GM12878 (cell line): ENCODE results near the gene GOLGA6L7. TPM values are rescaled to one million over a fixed set of nuclear protein-coding genes. Genes with fewer than 3 reads are reported as not detected.

Source experiments
- ATAC-seq: fragments of 200-7000 bp; cut with Tn5 transposase; 3 replicates; pipeline ENCODE4 v1.9.1; 2020; ENCODE audit warnings: mild to moderate bottlenecking, moderate library complexity
- BruUV-seq: library from RNA; stranded (reverse); fragments of 400-500 nt; replicated peaks from 2 replicates; lab custom pipeline; 2021; lab: Mats Ljungman, UMichigan
- CTCF ChIA-PET: fragments of 300-600 bp; sonication (Branson Sonifier 250); formaldehyde crosslinking; extraction: SDS; loops from one replicate; lab custom pipeline; 2021; ENCODE audit warnings: inconsistent platforms; lab: Yijun Ruan, JAX
- POLR2A ChIA-PET: fragments of 350-600 bp; formaldehyde crosslinking; extraction: SDS; loops from one replicate; lab custom pipeline; 2021; ENCODE audit warnings: inconsistent platforms; lab: Charles Lee
- RAD21 ChIA-PET: fragments of 300-600 bp; sonication (Branson Sonifier 250); formaldehyde crosslinking; loops from one replicate; lab custom pipeline; 2023; ENCODE audit warnings: antibody characterized with exemption; ENCODE audit not compliant: unreplicated experiment; lab: Charles Lee
- SMC1A ChIA-PET: fragments of 300-600 bp; sonication (Branson Sonifier 250); formaldehyde crosslinking; loops from one replicate; lab custom pipeline; 2023; ENCODE audit not compliant: unreplicated experiment, uncharacterized antibody; lab: Charles Lee
- DNase-seq: peaks from one replicate; pipeline ENCODE4 v3.0.0-alpha.2; 2011; ENCODE audit warnings: low read depth, low spot score
- FAIRE-seq: peaks from 3 replicates; lab custom pipeline; 2011; peaks lifted over from hg19 to GRCh38; lab: Jason Lieb, UNC
- H2AFZ ChIP-seq: 2 replicates; pipeline ENCODE4 v1.6.0; 2011; ENCODE audit warnings: low read depth, low read length, control low read depth; ENCODE audit not compliant: control insufficient read depth
- H3K27ac ChIP-seq: 2 replicates; pipeline ENCODE4 v1.5.1; 2011; ENCODE audit warnings: control low read depth; ENCODE audit not compliant: control insufficient read depth, insufficient read depth
- H3K27me3 ChIP-seq, 2 experiments: replicated peaks in 1 of 2; 2 replicates each; pipeline versions ENCODE4 v1.6.0 to v1.6.1; 2011; ENCODE audit warnings: low read length in 1 of 2; ENCODE audit not compliant: control insufficient read depth in 2 of 2, insufficient read depth in 2 of 2
- H3K36me3 ChIP-seq, 2 experiments: 2 replicates each; pipeline ENCODE4 v1.5.1; 2011; ENCODE audit warnings: low read length in 1 of 2; ENCODE audit not compliant: control insufficient read depth in 2 of 2, insufficient read depth in 2 of 2
- H3K4me1 ChIP-seq: 2 replicates; pipeline ENCODE4 v1.6.1; 2011; ENCODE audit warnings: mild to moderate bottlenecking, low read length, moderate library complexity, mixed read lengths; ENCODE audit not compliant: control insufficient read depth, insufficient read depth
- H3K4me2 ChIP-seq: 2 replicates; pipeline ENCODE4 v1.6.0; 2011; ENCODE audit warnings: control low read depth; ENCODE audit not compliant: control insufficient read depth, insufficient read depth
- H3K4me3 ChIP-seq: fragments of 200-600 bp; sonication (generic); 2 replicates; pipeline ENCODE4 v1.5.1; 2016
- H3K79me2 ChIP-seq: 2 replicates; pipeline ENCODE4 v1.6.0; 2011; ENCODE audit warnings: low read length; ENCODE audit not compliant: control insufficient read depth, insufficient read depth
- H3K9ac ChIP-seq: 2 replicates; pipeline ENCODE4 v1.8.0; 2011; ENCODE audit warnings: low read length, control low read depth, mixed read lengths; ENCODE audit not compliant: control insufficient read depth, insufficient read depth
- H3K9me3 ChIP-seq: replicated peaks from 3 replicates; pipeline ENCODE4 v1.5.1; 2011; ENCODE audit warnings: mild to moderate bottlenecking, low read length; ENCODE audit not compliant: control insufficient read depth, insufficient read depth
- H4K20me1 ChIP-seq: 2 replicates; pipeline ENCODE4 v1.6.0; 2011; ENCODE audit not compliant: control insufficient read depth, insufficient read depth
- CBX3 ChIP-seq: fragments of 200-600 bp; sonication (generic); IDR thresholded peaks from 2 replicates; pipeline ENCODE4 v1.6.1; 2016; ENCODE audit warnings: low read depth, borderline replicate concordance
- CEBPB ChIP-seq, 2 experiments: fragments of 150-350 bp in 1 of 2; IDR thresholded peaks; 2 replicates each; pipeline ENCODE4 v1.6.1; 2012 to 2014; ENCODE audit warnings: low read depth in 2 of 2, low read length in 2 of 2, borderline replicate concordance in 1 of 2, inconsistent platforms in 1 of 2
- EZH2 ChIP-seq: IDR thresholded peaks from 2 replicates; pipeline ENCODE4 v1.6.1; 2012; ENCODE audit warnings: low read depth, mild to moderate bottlenecking, control low read depth, inconsistent platforms, low read length, borderline replicate concordance; ENCODE audit not compliant: control insufficient read depth
- IKZF2 ChIP-seq, 2 experiments: fragments of 450-650 bp; IDR thresholded peaks; 2 replicates each; pipeline ENCODE4 v1.6.1; 2017; ENCODE audit warnings: mild to moderate bottlenecking in 2 of 2, moderate library complexity in 2 of 2
- MTA2 ChIP-seq: fragments of 450-650 bp; IDR thresholded peaks from 2 replicates; pipeline ENCODE4 v1.6.1; 2016; ENCODE audit warnings: low read depth, mild to moderate bottlenecking, moderate library complexity
- MYB ChIP-seq: fragments of 150-350 bp; IDR thresholded peaks from 2 replicates; pipeline ENCODE4 v1.6.1; 2014; ENCODE audit warnings: mild to moderate bottlenecking, low read depth, low read length, borderline replicate concordance
- NR2C1 ChIP-seq: fragments of 450-650 bp; IDR thresholded peaks from 2 replicates; pipeline ENCODE4 v1.6.1; 2017; ENCODE audit warnings: antibody characterized with exemption, mild to moderate bottlenecking, moderate library complexity
- POU2F2 ChIP-seq: IDR thresholded peaks from 3 replicates; pipeline ENCODE4 v1.6.1; 2011; ENCODE audit warnings: low read depth, mild to moderate bottlenecking, low read length, borderline replicate concordance
- RBBP5 ChIP-seq: fragments of 200-600 bp; sonication (generic); conservative IDR thresholded peaks from 2 replicates; pipeline ENCODE4 v1.6.1; 2016
- RELA ChIP-seq: fragments of 450-650 bp; IDR thresholded peaks from 2 replicates; pipeline ENCODE4 v1.8.0; 2014; ENCODE audit warnings: borderline replicate concordance; ENCODE audit not compliant: partially characterized antibody
- SMC3 ChIP-seq: IDR thresholded peaks from 2 replicates; pipeline ENCODE4 v1.6.1; 2011; ENCODE audit warnings: low read length, improper control_type of control experiment, borderline replicate concordance
- TBL1XR1 ChIP-seq: IDR thresholded peaks from 2 replicates; pipeline ENCODE4 v1.6.1; 2012; ENCODE audit warnings: low read depth, low read length, improper control_type of control experiment
- TCF12 ChIP-seq: IDR thresholded peaks from 2 replicates; pipeline ENCODE4 v1.6.1; 2011; ENCODE audit warnings: low read depth, mild to moderate bottlenecking, low read length
- TCF3 ChIP-seq: IDR thresholded peaks from 2 replicates; pipeline ENCODE4 v1.6.1; 2012; ENCODE audit warnings: low read depth, mild to moderate bottlenecking, low read length, borderline replicate concordance; ENCODE audit not compliant: insufficient read depth
- WGBS: methylation state at CpG from one replicate; pipeline ENCODE4 v1.1.6; 2016; ENCODE audit warnings: low lambda C conversion rate; ENCODE audit not compliant: insufficient replicate concordance, insufficient coverage; ENCODE audit errors: missing lambda C conversion rate; 5-methylcytosine and 5-hydroxymethylcytosine counted together
- in situ Hi-C: fragments of 300-500 bp; cut with MboI; formaldehyde crosslinking; loops from 9 replicates; pipeline ENCODE4 v1.14.3; 2018; ENCODE audit warnings: mixed read lengths
- intact Hi-C: fragments of 100-400 bp; cut with micrococcal nuclease; formaldehyde crosslinking; loops from one replicate; pipeline ENCODE4 v1.14.2; 2022; ENCODE audit not compliant: unreplicated experiment
- polyA plus RNA-seq, 11 experiments: library from polyadenylated mRNA; depleted of rRNA in 4 of 11; unstranded in 6 of 11; stranded (reverse) in 5 of 11; fragments of >200 nt; fragmentation: Nextera tagmentation in 4 of 11; fragmentation: Illumina TruSeq in 1 of 11; extraction: Ambion mirVana in 4 of 11; extraction: Trizol in 1 of 11; gene quantifications; 1 replicate in 1 of 11; 2 replicates in 10 of 11; pipeline versions ENCODE4 v1.2.1 to v1.2.3, GENCODE V29; 2011 to 2016; ENCODE audit warnings: inconsistent platforms in 2 of 11, missing spikeins in 2 of 11, low read depth in 1 of 11
- total RNA-seq, 4 experiments: library from RNA; depleted of rRNA in 3 of 4; stranded (reverse); fragments of >200 nt in 3 of 4; fragmentation: Illumina TruSeq in 1 of 4; extraction: Trizol in 1 of 4; gene quantifications; 2 replicates each; pipeline versions ENCODE4 v1.2.1 to v1.2.3, GENCODE V29; 2013 to 2021
- TF ChIP-seq, protein P1 (sequence below): IDR thresholded peaks from 2 replicates; pipeline ENCODE4 v1.6.1; 2012; ENCODE audit warnings: low read depth, low read length, improper control_type of control experiment
- TF ChIP-seq, protein P2 (sequence below): IDR thresholded peaks from 2 replicates; pipeline ENCODE4 v1.6.1; 2012; ENCODE audit warnings: low read depth, low read length, improper control_type of control experiment
- TF ChIP-seq, protein P3 (sequence below): fragments of 450-650 bp; IDR thresholded peaks from 2 replicates; pipeline ENCODE4 v1.6.1; 2017; ENCODE audit warnings: mild to moderate bottlenecking
- TF ChIP-seq, protein P4 (sequence below): fragments of 450-650 bp; formaldehyde crosslinking; IDR thresholded peaks from 2 replicates; pipeline ENCODE4 v1.5.0; 2022; ENCODE audit warnings: mild to moderate bottlenecking, missing genetic modification characterization

Gene GOLGA6L7
- total and polyA plus RNA-seq, 10 of the 15 experiments (the other 5 are each of a cell fraction or from before 2014, with no cell fraction given) = not detected

DNA sequence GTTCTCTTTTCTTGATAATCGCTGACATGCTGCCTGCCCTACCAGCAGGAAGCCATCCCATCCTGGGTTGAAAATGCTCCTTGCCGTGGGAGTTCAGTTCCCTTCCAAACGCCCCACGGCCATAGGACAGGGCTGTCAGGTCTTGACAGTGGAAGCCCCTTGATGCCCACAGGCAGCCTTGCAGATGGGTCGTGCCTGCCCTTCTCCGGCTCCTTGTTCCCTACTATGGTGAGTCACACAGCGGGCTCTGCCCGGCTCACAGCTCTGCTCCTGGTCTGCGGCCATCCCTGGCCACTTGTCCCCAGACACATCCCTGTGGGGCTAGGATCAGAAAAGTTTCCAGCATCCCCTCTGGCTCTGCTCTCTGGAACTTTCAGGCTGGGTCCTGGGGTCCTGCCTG is 31.1 kb upstream of the GOLGA6L7 start:
- no peak overlapping the region for H3K9ac ChIP-seq
- no peaks in the 10 kb centered on the region for H3K79me2 ChIP-seq
- BruUV-seq = no TSS peak
- H4K20me1 ChIP-seq = no peaks in the 10 kb centered on the region
- in situ Hi-C loops = no loop called here
- 52% methylated on average over 9 of the region's 9 CpGs for WGBS
- no peak overlapping the region for H3K4me3 ChIP-seq
- ATAC-seq = no peak
- no peak overlapping the region for H3K4me2 ChIP-seq
- H3K9me3 ChIP-seq = no peaks in the 10 kb centered on the region
- POLR2A ChIA-PET = no interaction called here
- RAD21 ChIA-PET = no interaction called here
- no peaks in the 10 kb centered on the region for H3K36me3 ChIP-seq
- no peak overlapping the region for H2AFZ ChIP-seq
- intact Hi-C loops = no loop called here
- SMC1A ChIA-PET = no interaction called here
- no peak for FAIRE-seq
- no peaks in the 10 kb centered on the region; a peak in 2 of 4 replicates for H3K27me3 ChIP-seq
- H3K4me1 ChIP-seq = no peaks in the 10 kb centered on the region
- no peak for DNase-seq
- H3K27ac ChIP-seq = no peak overlapping the region
- CTCF ChIA-PET = no interaction called here
- TF ChIP-seq TBL1XR1 (no peak), TCF3 (no peak), CBX3 (no peak), MTA2 (no peak), TCF12 (no peak), EZH2 (no peak), IKZF2 (IDR thresholded peaks at IDR 0.05) (no peak), NR2C1 (no peak), MYB (no peak), CEBPB (IDR thresholded peaks at IDR 0.05; ENCODE audit: borderline replicate concordance in 1 of 2, low read depth in 2 of 2, low read length in 2 of 2) (no peak), SMC3 (no peak), POU2F2 (no peak), RELA (no peak), RBBP5 (no peak)
- TF ChIP-seq, protein P1, sequence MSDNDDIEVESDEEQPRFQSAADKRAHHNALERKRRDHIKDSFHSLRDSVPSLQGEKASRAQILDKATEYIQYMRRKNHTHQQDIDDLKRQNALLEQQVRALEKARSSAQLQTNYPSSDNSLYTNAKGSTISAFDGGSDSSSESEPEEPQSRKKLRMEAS = no peak
- TF ChIP-seq, protein P2, sequence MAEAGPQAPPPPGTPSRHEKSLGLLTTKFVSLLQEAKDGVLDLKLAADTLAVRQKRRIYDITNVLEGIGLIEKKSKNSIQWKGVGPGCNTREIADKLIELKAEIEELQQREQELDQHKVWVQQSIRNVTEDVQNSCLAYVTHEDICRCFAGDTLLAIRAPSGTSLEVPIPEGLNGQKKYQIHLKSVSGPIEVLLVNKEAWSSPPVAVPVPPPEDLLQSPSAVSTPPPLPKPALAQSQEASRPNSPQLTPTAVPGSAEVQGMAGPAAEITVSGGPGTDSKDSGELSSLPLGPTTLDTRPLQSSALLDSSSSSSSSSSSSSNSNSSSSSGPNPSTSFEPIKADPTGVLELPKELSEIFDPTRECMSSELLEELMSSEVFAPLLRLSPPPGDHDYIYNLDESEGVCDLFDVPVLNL = no peak
- TF ChIP-seq, protein P3, sequence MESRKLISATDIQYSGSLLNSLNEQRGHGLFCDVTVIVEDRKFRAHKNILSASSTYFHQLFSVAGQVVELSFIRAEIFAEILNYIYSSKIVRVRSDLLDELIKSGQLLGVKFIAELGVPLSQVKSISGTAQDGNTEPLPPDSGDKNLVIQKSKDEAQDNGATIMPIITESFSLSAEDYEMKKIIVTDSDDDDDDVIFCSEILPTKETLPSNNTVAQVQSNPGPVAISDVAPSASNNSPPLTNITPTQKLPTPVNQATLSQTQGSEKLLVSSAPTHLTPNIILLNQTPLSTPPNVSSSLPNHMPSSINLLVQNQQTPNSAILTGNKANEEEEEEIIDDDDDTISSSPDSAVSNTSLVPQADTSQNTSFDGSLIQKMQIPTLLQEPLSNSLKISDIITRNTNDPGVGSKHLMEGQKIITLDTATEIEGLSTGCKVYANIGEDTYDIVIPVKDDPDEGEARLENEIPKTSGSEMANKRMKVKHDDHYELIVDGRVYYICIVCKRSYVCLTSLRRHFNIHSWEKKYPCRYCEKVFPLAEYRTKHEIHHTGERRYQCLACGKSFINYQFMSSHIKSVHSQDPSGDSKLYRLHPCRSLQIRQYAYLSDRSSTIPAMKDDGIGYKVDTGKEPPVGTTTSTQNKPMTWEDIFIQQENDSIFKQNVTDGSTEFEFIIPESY = no peak
- TF ChIP-seq, protein P4, sequence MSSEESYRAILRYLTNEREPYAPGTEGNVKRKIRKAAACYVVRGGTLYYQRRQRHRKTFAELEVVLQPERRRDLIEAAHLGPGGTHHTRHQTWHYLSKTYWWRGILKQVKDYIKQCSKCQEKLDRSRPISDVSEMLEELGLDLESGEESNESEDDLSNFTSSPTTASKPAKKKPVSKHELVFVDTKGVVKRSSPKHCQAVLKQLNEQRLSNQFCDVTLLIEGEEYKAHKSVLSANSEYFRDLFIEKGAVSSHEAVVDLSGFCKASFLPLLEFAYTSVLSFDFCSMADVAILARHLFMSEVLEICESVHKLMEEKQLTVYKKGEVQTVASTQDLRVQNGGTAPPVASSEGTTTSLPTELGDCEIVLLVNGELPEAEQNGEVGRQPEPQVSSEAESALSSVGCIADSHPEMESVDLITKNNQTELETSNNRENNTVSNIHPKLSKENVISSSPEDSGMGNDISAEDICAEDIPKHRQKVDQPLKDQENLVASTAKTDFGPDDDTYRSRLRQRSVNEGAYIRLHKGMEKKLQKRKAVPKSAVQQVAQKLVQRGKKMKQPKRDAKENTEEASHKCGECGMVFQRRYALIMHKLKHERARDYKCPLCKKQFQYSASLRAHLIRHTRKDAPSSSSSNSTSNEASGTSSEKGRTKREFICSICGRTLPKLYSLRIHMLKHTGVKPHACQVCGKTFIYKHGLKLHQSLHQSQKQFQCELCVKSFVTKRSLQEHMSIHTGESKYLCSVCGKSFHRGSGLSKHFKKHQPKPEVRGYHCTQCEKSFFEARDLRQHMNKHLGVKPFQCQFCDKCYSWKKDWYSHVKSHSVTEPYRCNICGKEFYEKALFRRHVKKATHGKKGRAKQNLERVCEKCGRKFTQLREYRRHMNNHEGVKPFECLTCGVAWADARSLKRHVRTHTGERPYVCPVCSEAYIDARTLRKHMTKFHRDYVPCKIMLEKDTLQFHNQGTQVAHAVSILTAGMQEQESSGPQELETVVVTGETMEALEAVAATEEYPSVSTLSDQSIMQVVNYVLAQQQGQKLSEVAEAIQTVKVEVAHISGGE = no peak
